Measurements from ENCODE around the gene UTP25. TPM values are rescaled to one million over a fixed set of nuclear protein-coding genes. Genes with fewer than 3 reads are reported as not detected.

The UTP25 gene
- total RNA-seq, 1 experiment from 2014 or later, result 12.7 TPM

DNA sequence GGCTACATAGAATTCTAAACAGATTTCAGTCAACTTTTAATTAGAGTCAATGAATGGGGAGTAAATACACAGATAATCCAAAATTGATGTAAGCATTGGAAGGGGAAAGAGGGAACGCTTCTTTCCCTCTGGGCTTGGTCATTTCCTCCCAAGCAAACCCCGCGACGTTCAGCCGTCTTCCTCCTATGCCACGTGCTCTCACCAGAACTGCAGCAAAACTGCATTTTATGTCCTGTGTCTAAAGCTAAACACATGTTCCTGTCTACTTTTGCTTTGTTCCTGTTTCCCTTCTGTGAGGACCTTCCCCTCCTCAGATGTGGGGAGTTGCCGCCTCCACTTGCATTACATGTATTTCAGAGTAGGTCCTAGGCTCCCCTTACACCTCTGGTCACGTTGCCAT, 27.2 kb downstream of the UTP25 start:
- H3K79me2 ChIP-seq (ENCODE audit: insufficient read depth, low read length), result no peaks in the 10 kb centered on the region
- intact Hi-C loops (cut with micrococcal nuclease), result no loop called here
- no peaks in the 10 kb centered on the region for H3K9me3 ChIP-seq (ENCODE audit: control insufficient read depth in 1 of 2, insufficient read depth in 1 of 2, low read depth in 1 of 2, low read length in 2 of 2)
- RAD21 ChIA-PET (ENCODE audit: low non-redundant PET in 1 of 2, low total read pairs in 2 of 2, uncharacterized antibody in 2 of 2, unreplicated experiment in 2 of 2), result no interaction called here
- H3K27ac ChIP-seq (ENCODE audit: low read depth, low read length), result no peak overlapping the region
- no peaks in the 10 kb centered on the region for H3K27me3 ChIP-seq (ENCODE audit: insufficient read depth, low read length)
- ATAC-seq (no peak), DNase-seq (ENCODE audit: low read depth, low spot score) (no peak)
- peaks cover 17 to 33% of the 10 kb centered on the region in 2 experiments for H3K36me3 ChIP-seq (ENCODE audit: control insufficient read depth in 1 of 2, insufficient read depth in 2 of 2, low read length in 2 of 2)
- H3K9ac ChIP-seq (ENCODE audit: low read length), result no peak overlapping the region
- H3K9me2 ChIP-seq (ENCODE audit: insufficient read depth), result no peaks in the 10 kb centered on the region
- POLR2A ChIA-PET, result no interaction called here
- no peaks in the 10 kb centered on the region for H4K20me1 ChIP-seq (ENCODE audit: insufficient read depth)
- H3K4me2 ChIP-seq (ENCODE audit: low read length), result no peak overlapping the region
- no peaks in the 10 kb centered on the region for H3K4me1 ChIP-seq (ENCODE audit: control insufficient read depth in 1 of 2, insufficient read depth in 2 of 2, low read length in 2 of 2)
- BruUV-seq (replicated peaks), result no TSS peak
- TF ChIP-seq ATF3 (IDR thresholded peaks at IDR 0.05), result no peak
- TF ChIP-seq, protein P1, sequence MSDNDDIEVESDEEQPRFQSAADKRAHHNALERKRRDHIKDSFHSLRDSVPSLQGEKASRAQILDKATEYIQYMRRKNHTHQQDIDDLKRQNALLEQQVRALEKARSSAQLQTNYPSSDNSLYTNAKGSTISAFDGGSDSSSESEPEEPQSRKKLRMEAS (IDR thresholded peaks at IDR 0.05), result no peak
- TF ChIP-seq SIN3A (IDR thresholded peaks at IDR 0.05; ENCODE audit: low read depth), result no peak
- TF ChIP-seq YY1 (IDR thresholded peaks at IDR 0.05; ENCODE audit: extremely low read depth, insufficient replicate concordance, low read depth, low read length), result no peak
- no peak for TF ChIP-seq POLR2A (IDR thresholded peaks at IDR 0.05; ENCODE audit: borderline replicate concordance, extremely low read depth, insufficient read depth, insufficient read length)
- no peak for TF ChIP-seq EGR1 (IDR thresholded peaks at IDR 0.05; ENCODE audit: low read depth)
- TF ChIP-seq ELF1 (IDR thresholded peaks at IDR 0.05; ENCODE audit: borderline replicate concordance, low read depth), result no peak
- H2AFZ ChIP-seq (ENCODE audit: low read depth, low read length, poor library complexity, severe bottlenecking), result no peak overlapping the region
- CTCF ChIA-PET, result interaction anchor here (0.8 kb wide), 1 partner anchor 15 kb away, joined by 3 read pairs; no protein-coding TSS in a partner anchor
- no peak overlapping the region for H3K4me3 ChIP-seq (replicated peaks in 1 of 2; ENCODE audit: low read depth in 1 of 2, low read length in 2 of 2)

- ChIA-PET CTCF (no interaction called here), POLR2A (no interaction called here)
Measured at GRCh38 chr1:209855623-209856022, 27.9 kb downstream of the UTP25 start.

More at GRCh38 chr1:209855623-209856022, 27.9 kb downstream of the UTP25 start:
- no peak for ATAC-seq
- Histone ChIP-seq H4K20me1 (ENCODE audit: insufficient read depth) (no peaks in the 10 kb centered on the region), H2AFZ (ENCODE audit: low read depth, low read length, poor library complexity, severe bottlenecking) (no peak overlapping the region), H3K36me3 (ENCODE audit: control insufficient read depth in 1 of 2, insufficient read depth in 2 of 2, low read length in 2 of 2) (peaks cover 17 to 33% of the 10 kb centered on the region in 2 experiments), H3K4me3 (replicated peaks in 1 of 2; ENCODE audit: low read depth in 1 of 2, low read length in 2 of 2) (no peak overlapping the region), H3K79me2 (ENCODE audit: insufficient read depth, low read length) (no peaks in the 10 kb centered on the region), H3K4me1 (ENCODE audit: control insufficient read depth in 1 of 2, insufficient read depth in 2 of 2, low read length in 2 of 2) (no peaks in the 10 kb centered on the region), H3K9me3 (ENCODE audit: control insufficient read depth in 1 of 2, insufficient read depth in 1 of 2, low read depth in 1 of 2, low read length in 2 of 2) (no peaks in the 10 kb centered on the region), H3K9ac (ENCODE audit: low read length) (no peak overlapping the region), H3K9me2 (ENCODE audit: insufficient read depth) (no peaks in the 10 kb centered on the region), H3K27ac (ENCODE audit: low read depth, low read length) (no peak overlapping the region), H3K27me3 (ENCODE audit: insufficient read depth, low read length) (no peaks in the 10 kb centered on the region), H3K4me2 (ENCODE audit: low read length) (no peak overlapping the region)
- TF ChIP-seq POLR2A (IDR thresholded peaks at IDR 0.05; ENCODE audit: borderline replicate concordance, extremely low read depth, insufficient read depth, insufficient read length), result no peak
- no peak for TF ChIP-seq YY1 (IDR thresholded peaks at IDR 0.05; ENCODE audit: extremely low read depth, insufficient replicate concordance, low read depth, low read length)
- no peak for TF ChIP-seq ELF1 (IDR thresholded peaks at IDR 0.05; ENCODE audit: borderline replicate concordance, low read depth)
- no peak for TF ChIP-seq POLR2AphosphoS5 (IDR thresholded peaks at IDR 0.05; ENCODE audit: low read depth, low read length)
- TF ChIP-seq, protein P2, sequence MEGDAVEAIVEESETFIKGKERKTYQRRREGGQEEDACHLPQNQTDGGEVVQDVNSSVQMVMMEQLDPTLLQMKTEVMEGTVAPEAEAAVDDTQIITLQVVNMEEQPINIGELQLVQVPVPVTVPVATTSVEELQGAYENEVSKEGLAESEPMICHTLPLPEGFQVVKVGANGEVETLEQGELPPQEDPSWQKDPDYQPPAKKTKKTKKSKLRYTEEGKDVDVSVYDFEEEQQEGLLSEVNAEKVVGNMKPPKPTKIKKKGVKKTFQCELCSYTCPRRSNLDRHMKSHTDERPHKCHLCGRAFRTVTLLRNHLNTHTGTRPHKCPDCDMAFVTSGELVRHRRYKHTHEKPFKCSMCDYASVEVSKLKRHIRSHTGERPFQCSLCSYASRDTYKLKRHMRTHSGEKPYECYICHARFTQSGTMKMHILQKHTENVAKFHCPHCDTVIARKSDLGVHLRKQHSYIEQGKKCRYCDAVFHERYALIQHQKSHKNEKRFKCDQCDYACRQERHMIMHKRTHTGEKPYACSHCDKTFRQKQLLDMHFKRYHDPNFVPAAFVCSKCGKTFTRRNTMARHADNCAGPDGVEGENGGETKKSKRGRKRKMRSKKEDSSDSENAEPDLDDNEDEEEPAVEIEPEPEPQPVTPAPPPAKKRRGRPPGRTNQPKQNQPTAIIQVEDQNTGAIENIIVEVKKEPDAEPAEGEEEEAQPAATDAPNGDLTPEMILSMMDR (IDR thresholded peaks at IDR 0.05 in 2 of 3, conservative IDR thresholded peaks at IDR 0.05 in 1 of 3; ENCODE audit: borderline replicate concordance in 1 of 3, insufficient read depth in 1 of 3, low read depth in 2 of 3, low read length in 2 of 3), result no peak
- no peak for TF ChIP-seq EZH2 (IDR thresholded peaks at IDR 0.05)
- TF ChIP-seq TCF7L2 (IDR thresholded peaks at IDR 0.05; ENCODE audit: borderline replicate concordance, extremely low read depth, insufficient read depth, insufficient read length), result no peak
- no peak for TF ChIP-seq EZH2phosphoT487 (IDR thresholded peaks at IDR 0.05; ENCODE audit: borderline replicate concordance)
- no peak for TF ChIP-seq SRF (IDR thresholded peaks at IDR 0.05; ENCODE audit: low read depth)
- TF ChIP-seq, protein P1 (IDR thresholded peaks at IDR 0.05), result no peak
- TF ChIP-seq ZFX (IDR thresholded peaks at IDR 0.05), result no peak
- TF ChIP-seq ZBTB33 (IDR thresholded peaks at IDR 0.05; ENCODE audit: extremely low read depth, insufficient replicate concordance, low read length), result no peak
- no peak for DNase-seq (ENCODE audit: low read depth, low spot score)
- BruUV-seq (replicated peaks), result no TSS peak
- RAD21 ChIA-PET (ENCODE audit: low non-redundant PET in 1 of 2, low total read pairs in 2 of 2, uncharacterized antibody in 2 of 2, unreplicated experiment in 2 of 2), result no interaction called here
- intact Hi-C loops (cut with micrococcal nuclease), result no loop called here
